Endothelial cell (in vitro differentiated cells): ENCODE measurements around the gene UVRAG. TPM values are rescaled to one million over a fixed set of nuclear protein-coding genes. Genes with fewer than 3 reads are reported as not detected.

ENCODE experiments used
- DNase-seq: peaks from one replicate; pipeline ENCODE4 v3.0.0; 2021; ENCODE audit warnings: low spot score
- H3K27ac Mint-ChIP-seq: one replicate; pipeline ENCODE4 v1.8.0; 2021; ENCODE audit warnings: mixed read lengths, inconsistent platforms; ENCODE audit not compliant: unreplicated experiment
- H3K27me3 Mint-ChIP-seq: one replicate; pipeline ENCODE4 v1.8.0; 2021; ENCODE audit warnings: mild to moderate bottlenecking, moderate library complexity, mixed read lengths, inconsistent platforms; ENCODE audit not compliant: unreplicated experiment
- H3K36me3 Mint-ChIP-seq: one replicate; pipeline ENCODE4 v1.8.0; 2021; ENCODE audit warnings: mild to moderate bottlenecking, low read depth, mixed read lengths, inconsistent platforms; ENCODE audit not compliant: unreplicated experiment
- H3K4me1 Mint-ChIP-seq: one replicate; pipeline ENCODE4 v1.8.0; 2021; ENCODE audit warnings: mild to moderate bottlenecking, mixed read lengths, inconsistent platforms; ENCODE audit not compliant: unreplicated experiment
- H3K4me3 Mint-ChIP-seq: one replicate; pipeline ENCODE4 v1.8.0; 2021; ENCODE audit warnings: mild to moderate bottlenecking, mixed read lengths, inconsistent platforms; ENCODE audit not compliant: unreplicated experiment
- H3K9me3 Mint-ChIP-seq: one replicate; pipeline ENCODE4 v1.8.0; 2021; ENCODE audit warnings: mixed read lengths, inconsistent platforms; ENCODE audit not compliant: unreplicated experiment
- total RNA-seq: library from RNA; stranded (reverse); fragmentation: NEBNext Ultra II Directional; extraction: Animal tissue kit (Norgen Biotek cat#: 25700); gene quantifications from one replicate; pipeline ENCODE4 v1.2.1, GENCODE V29; 2021; ENCODE audit not compliant: unreplicated experiment
- TF ChIP-seq, protein P1 (sequence below): fragments of 200-600 bp; sonication (generic); IDR thresholded peaks from one replicate; pipeline ENCODE4 v1.5.0; 2021; ENCODE audit warnings: antibody characterized with exemption; ENCODE audit not compliant: unreplicated experiment

The UVRAG gene
- total RNA-seq, 1 donor from 2014 or later = 25.0 TPM

- H3K36me3 Mint-ChIP-seq = peaks cover 5% of the 10 kb centered on the region
- peak overlapping the region; percentile 15 for H3K27ac Mint-ChIP-seq
- DNase-seq = no peak
- no peaks in the 10 kb centered on the region for H3K9me3 Mint-ChIP-seq
- no peak overlapping the region for H3K4me3 Mint-ChIP-seq
- H3K27me3 Mint-ChIP-seq = peaks cover 4% of the 10 kb centered on the region
- peaks cover 22% of the 10 kb centered on the region for H3K4me1 Mint-ChIP-seq
- TF ChIP-seq, protein P1, sequence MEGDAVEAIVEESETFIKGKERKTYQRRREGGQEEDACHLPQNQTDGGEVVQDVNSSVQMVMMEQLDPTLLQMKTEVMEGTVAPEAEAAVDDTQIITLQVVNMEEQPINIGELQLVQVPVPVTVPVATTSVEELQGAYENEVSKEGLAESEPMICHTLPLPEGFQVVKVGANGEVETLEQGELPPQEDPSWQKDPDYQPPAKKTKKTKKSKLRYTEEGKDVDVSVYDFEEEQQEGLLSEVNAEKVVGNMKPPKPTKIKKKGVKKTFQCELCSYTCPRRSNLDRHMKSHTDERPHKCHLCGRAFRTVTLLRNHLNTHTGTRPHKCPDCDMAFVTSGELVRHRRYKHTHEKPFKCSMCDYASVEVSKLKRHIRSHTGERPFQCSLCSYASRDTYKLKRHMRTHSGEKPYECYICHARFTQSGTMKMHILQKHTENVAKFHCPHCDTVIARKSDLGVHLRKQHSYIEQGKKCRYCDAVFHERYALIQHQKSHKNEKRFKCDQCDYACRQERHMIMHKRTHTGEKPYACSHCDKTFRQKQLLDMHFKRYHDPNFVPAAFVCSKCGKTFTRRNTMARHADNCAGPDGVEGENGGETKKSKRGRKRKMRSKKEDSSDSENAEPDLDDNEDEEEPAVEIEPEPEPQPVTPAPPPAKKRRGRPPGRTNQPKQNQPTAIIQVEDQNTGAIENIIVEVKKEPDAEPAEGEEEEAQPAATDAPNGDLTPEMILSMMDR = no peak
Measured at GRCh38 chr11:76129729-76130128, 314.7 kb downstream of the UVRAG start.

GRCh38 chr11:76131142-76131541, 316.1 kb downstream of the UVRAG start:
- H3K4me1 Mint-ChIP-seq = peaks cover 18% of the 10 kb centered on the region
- H3K9me3 Mint-ChIP-seq = no peaks in the 10 kb centered on the region
- DNase-seq = no peak
- TF ChIP-seq, protein P1 = no peak
- peaks cover 4% of the 10 kb centered on the region for H3K27me3 Mint-ChIP-seq
- H3K4me3 Mint-ChIP-seq = no peak overlapping the region
- H3K27ac Mint-ChIP-seq = no peak overlapping the region
- peaks cover 5% of the 10 kb centered on the region for H3K36me3 Mint-ChIP-seq

GRCh38 chr11:76131671-76132631, 316.9 kb downstream of the UVRAG start:
- no peak overlapping the region for H3K27ac Mint-ChIP-seq
- peaks cover 2% of the 10 kb centered on the region for H3K36me3 Mint-ChIP-seq
- peaks cover 18% of the 10 kb centered on the region for H3K4me1 Mint-ChIP-seq
- H3K9me3 Mint-ChIP-seq = no peaks in the 10 kb centered on the region
- no peak overlapping the region for H3K4me3 Mint-ChIP-seq
- H3K27me3 Mint-ChIP-seq = peaks cover 4% of the 10 kb centered on the region
- TF ChIP-seq, protein P1 = no peak
- DNase-seq = no peak

DNA sequence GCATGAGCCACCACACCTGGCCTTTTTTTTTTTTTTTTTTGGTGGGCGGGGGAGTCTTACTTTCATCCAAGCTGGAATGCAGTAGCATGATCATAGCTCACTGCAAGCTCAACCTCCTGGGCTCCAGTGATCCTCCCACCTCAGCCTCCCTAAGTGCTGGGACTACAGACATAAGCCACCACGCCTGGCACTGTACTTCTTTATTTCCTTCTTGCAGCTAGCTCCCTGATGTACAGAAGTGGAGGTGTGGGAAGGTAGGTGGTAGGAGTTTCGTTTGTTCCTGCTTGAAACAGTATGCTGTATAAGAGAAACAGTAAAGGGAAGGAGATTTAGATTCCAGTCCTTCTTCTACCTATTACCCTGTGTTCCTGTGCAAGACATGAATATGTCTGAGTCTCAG, 319.2 kb downstream of the UVRAG start:
- no peak for DNase-seq
- TF ChIP-seq, protein P1 = no peak
- no peaks in the 10 kb centered on the region for H3K36me3 Mint-ChIP-seq
- no peaks in the 10 kb centered on the region for H3K9me3 Mint-ChIP-seq
- peaks cover 4% of the 10 kb centered on the region for H3K27me3 Mint-ChIP-seq
- no peak overlapping the region for H3K4me3 Mint-ChIP-seq
- H3K27ac Mint-ChIP-seq = no peak overlapping the region
- H3K4me1 Mint-ChIP-seq = peaks cover 14% of the 10 kb centered on the region

GRCh38 chr11:76135491-76135890, 320.5 kb downstream of the UVRAG start:
- peaks cover 6% of the 10 kb centered on the region for H3K4me1 Mint-ChIP-seq
- H3K27me3 Mint-ChIP-seq = peaks cover 5% of the 10 kb centered on the region
- no peak overlapping the region for H3K27ac Mint-ChIP-seq
- no peaks in the 10 kb centered on the region for H3K36me3 Mint-ChIP-seq
- no peak for DNase-seq
- H3K9me3 Mint-ChIP-seq = no peaks in the 10 kb centered on the region
- TF ChIP-seq, protein P1 = no peak
- H3K4me3 Mint-ChIP-seq = no peak overlapping the region
